Bronchial epithelial cell (primary cell): ENCODE data around the gene CMTM2. TPM values are rescaled to one million over a fixed set of nuclear protein-coding genes. Genes with fewer than 3 reads are reported as not detected.

Experiments used
- DNase-seq: peaks from one replicate; pipeline ENCODE4 v3.0.0-alpha.2; 2010; ENCODE audit warnings: low read depth
- FAIRE-seq: peaks from 2 replicates; lab custom pipeline; 2011; peaks lifted over from hg19 to GRCh38; lab: Jason Lieb, UNC
- H3K27me3 ChIP-seq: 2 replicates; pipeline ENCODE4 v1.5.1; 2011; ENCODE audit warnings: low read length; ENCODE audit not compliant: control insufficient read depth, insufficient read depth
- H3K36me3 ChIP-seq: 2 replicates; pipeline ENCODE4 v1.5.1; 2011; ENCODE audit warnings: low read length; ENCODE audit not compliant: control insufficient read depth, insufficient read depth
- H3K4me3 ChIP-seq: 2 replicates; pipeline ENCODE4 v1.5.1; 2011; ENCODE audit warnings: mild to moderate bottlenecking, low read depth, low read length, control low read depth
- total RNA-seq: library from RNA; depleted of rRNA; stranded (reverse); fragments of >200 nt; gene quantifications from 2 replicates; pipeline ENCODE4 v1.2.1, GENCODE V29; 2014
- TF ChIP-seq, protein P1 (sequence below): IDR thresholded peaks from 2 replicates; pipeline ENCODE4 v1.5.1; 2011; ENCODE audit warnings: mild to moderate bottlenecking, moderate library complexity, low read length, control low read depth, inconsistent platforms; ENCODE audit not compliant: insufficient read depth, severe bottlenecking

CMTM2 gene
- total RNA-seq, 1 donor from 2014 or later, result not detected

DNA sequence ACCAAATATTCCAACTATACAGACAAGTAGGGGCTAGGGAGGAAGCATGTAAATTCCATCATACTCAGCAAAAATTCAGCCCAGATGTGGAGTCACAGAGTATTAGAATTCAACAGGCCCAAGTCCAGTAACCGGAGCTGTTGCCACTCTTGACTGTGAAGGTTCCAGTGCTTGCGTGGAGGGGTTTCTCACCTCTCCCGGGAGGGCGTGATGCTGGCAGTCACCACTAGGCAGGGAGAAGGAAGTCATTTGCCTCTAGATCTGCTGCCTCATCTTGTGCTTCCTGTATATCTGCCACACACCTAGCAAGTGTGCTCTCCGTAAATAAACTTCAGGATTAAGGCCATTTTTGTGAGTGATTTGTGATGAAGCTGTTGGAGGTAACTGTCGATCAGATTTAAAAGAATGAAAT is 27.9 kb upstream of the CMTM2 start:
- DNase-seq (no peak), FAIRE-seq (no peak)
- Histone ChIP-seq H3K4me3 (no peak overlapping the region), H3K27me3 (no peaks in the 10 kb centered on the region), H3K36me3 (no peaks in the 10 kb centered on the region)
- TF ChIP-seq, protein P1, sequence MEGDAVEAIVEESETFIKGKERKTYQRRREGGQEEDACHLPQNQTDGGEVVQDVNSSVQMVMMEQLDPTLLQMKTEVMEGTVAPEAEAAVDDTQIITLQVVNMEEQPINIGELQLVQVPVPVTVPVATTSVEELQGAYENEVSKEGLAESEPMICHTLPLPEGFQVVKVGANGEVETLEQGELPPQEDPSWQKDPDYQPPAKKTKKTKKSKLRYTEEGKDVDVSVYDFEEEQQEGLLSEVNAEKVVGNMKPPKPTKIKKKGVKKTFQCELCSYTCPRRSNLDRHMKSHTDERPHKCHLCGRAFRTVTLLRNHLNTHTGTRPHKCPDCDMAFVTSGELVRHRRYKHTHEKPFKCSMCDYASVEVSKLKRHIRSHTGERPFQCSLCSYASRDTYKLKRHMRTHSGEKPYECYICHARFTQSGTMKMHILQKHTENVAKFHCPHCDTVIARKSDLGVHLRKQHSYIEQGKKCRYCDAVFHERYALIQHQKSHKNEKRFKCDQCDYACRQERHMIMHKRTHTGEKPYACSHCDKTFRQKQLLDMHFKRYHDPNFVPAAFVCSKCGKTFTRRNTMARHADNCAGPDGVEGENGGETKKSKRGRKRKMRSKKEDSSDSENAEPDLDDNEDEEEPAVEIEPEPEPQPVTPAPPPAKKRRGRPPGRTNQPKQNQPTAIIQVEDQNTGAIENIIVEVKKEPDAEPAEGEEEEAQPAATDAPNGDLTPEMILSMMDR, result peak; percentile 29

DNA sequence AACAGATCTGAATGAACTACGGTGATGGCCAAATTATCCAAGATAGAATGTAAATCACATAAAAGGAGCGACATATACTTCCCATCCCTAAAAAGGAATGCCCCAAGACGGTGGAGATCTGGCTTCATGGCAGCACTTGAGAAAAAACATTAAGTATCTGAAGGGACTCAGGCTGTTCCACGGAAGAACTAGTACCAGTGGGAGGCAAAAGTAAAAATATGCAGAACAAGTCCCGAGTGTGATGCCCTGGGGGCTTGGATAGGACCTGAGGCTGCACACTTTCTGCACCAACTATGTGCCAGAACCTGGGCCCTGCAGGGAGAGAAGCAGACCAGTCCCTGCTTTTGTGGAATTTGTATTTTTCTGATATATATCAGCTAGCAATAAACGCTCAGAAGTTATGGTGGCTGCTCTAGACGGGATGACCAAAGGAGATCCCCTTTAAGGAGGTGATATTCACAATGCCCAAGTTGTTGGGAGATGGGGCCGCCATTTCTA is 27.4 kb upstream of the CMTM2 start:
- no peaks in the 10 kb centered on the region for H3K36me3 ChIP-seq
- TF ChIP-seq, protein P1, result no peak
- no peak for FAIRE-seq
- H3K27me3 ChIP-seq, result no peaks in the 10 kb centered on the region
- no peak for DNase-seq
- H3K4me3 ChIP-seq, result peak overlapping the region; percentile 49

- FAIRE-seq, result no peak
These were observed 26.7 kb upstream of the CMTM2 start, which contains the start of gene CKLF for GRCh38 chr16:66552286-66553177. Gene CKLF, plus strand, starts transcription at chr16:66552576. Its CDS starts 140 bp downstream, at chr16:66552716.

DNA sequence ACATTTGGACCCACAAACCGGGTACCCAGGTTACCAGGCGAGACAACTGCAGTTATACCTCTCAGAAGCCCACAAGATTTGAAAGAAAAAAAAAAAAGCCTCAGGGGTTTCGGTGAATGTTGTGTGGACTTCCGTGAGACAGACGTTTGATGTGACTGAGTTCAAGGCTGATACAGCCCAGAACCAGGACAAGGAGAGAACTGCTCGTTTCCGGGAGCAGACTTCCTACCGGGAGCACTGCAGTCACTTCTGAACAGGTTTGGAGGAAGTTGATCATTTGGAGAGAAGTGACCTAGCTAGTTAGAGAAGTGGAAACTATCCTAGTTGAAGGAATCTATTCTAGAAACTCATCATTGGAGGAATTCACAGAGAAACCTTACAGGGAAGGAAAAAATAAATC is 26.0 kb upstream of the CMTM2 start:
- TF ChIP-seq, protein P1, result no peak
- no peak for FAIRE-seq
- no peaks in the 10 kb centered on the region for H3K27me3 ChIP-seq
- no peak overlapping the region for H3K4me3 ChIP-seq
- no peak for DNase-seq
- no peaks in the 10 kb centered on the region for H3K36me3 ChIP-seq

More at GRCh38 chr16:66552286-66553177, 26.7 kb upstream of the CMTM2 start, which contains the start of gene CKLF:
- TF ChIP-seq, protein P1, result no peak
- Histone ChIP-seq H3K4me3 (peak within 1 kb of the TSS; percentile 49), H3K27me3 (no peaks in the 10 kb centered on the region), H3K36me3 (no peaks in the 10 kb centered on the region)
- peak; percentile 76 for DNase-seq

DNA sequence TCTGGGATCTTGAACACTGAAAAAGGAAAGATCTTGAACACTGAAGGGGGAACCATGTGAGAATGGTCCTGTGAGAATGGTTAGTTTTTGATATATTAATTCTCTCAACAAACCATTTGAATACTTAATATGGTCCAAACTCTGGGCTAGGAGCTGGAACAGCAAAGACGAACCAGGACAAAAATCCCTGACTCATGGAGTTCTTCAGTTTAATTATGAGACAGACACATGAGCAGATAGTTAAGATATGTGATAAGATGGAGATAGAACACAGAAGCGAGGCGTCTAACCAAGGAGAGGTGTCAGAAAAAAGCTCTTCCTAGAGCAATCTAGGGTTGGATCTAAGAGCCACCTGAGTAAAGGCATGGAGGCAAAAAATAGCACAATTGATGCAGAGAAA is 25.2 kb upstream of the CMTM2 start:
- no peaks in the 10 kb centered on the region for H3K36me3 ChIP-seq
- H3K27me3 ChIP-seq, result no peaks in the 10 kb centered on the region
- TF ChIP-seq, protein P1, result no peak
- FAIRE-seq, result no peak
- DNase-seq, result no peak
- H3K4me3 ChIP-seq, result no peak overlapping the region
